Measurements from ENCODE around the gene GATAD2A.

The GATAD2A gene, protein sequence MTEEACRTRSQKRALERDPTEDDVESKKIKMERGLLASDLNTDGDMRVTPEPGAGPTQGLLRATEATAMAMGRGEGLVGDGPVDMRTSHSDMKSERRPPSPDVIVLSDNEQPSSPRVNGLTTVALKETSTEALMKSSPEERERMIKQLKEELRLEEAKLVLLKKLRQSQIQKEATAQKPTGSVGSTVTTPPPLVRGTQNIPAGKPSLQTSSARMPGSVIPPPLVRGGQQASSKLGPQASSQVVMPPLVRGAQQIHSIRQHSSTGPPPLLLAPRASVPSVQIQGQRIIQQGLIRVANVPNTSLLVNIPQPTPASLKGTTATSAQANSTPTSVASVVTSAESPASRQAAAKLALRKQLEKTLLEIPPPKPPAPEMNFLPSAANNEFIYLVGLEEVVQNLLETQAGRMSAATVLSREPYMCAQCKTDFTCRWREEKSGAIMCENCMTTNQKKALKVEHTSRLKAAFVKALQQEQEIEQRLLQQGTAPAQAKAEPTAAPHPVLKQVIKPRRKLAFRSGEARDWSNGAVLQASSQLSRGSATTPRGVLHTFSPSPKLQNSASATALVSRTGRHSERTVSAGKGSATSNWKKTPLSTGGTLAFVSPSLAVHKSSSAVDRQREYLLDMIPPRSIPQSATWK

GRCh38 chr19:19404879-19405860 is at the start of gene GATAD2A:
Gene GATAD2A (plus strand): TSS chr19:19405675. CDS start chr19:19465346, 59,671 bp downstream.
- in situ Hi-C loops (cut with HindIII; ENCODE audit: low pct_ligation_motif_present, low sequenced_read_pairs): no loop called here
- Histone ChIP-seq H3K27ac (peak within 1 kb of the TSS; percentile 62), H3K36me3 (replicated peaks) (no peaks in the 10 kb centered on the region), H3K27me3 (replicated peaks) (no peaks in the 10 kb centered on the region), H3K4me3 (ENCODE audit: low read depth, low read length) (peak within 1 kb of the TSS; percentile 78)
- peak; percentile 76 for DNase-seq
- TF ChIP-seq CTCF (IDR thresholded peaks at IDR 0.05; ENCODE audit: low read depth, low read length, missing control alignments): peak; percentile 13

DNA sequence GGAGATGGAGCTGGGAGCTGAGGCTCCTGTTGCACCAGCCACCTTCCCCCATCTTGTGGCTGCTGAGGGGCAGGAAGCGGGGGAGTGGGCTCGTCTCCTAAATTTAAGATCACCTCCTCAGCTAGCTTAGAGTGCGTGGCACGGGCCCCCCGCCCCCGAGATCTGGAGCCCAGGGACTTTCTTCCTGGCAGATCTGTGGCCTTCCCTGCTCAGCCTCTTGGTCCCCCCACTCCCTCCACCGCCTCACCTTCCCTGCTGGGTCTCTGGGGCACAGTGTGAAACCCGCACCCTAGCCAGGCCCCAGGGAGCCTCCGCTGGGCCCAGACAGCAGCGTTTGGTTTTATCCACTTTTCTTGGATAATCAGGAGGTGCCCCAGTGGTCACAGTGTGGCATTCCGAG is 49.0 kb upstream of the GATAD2A start:
- Histone ChIP-seq H3K36me3 (replicated peaks) (peaks cover 36% of the 10 kb centered on the region), H3K27ac (no peak overlapping the region)

DNA sequence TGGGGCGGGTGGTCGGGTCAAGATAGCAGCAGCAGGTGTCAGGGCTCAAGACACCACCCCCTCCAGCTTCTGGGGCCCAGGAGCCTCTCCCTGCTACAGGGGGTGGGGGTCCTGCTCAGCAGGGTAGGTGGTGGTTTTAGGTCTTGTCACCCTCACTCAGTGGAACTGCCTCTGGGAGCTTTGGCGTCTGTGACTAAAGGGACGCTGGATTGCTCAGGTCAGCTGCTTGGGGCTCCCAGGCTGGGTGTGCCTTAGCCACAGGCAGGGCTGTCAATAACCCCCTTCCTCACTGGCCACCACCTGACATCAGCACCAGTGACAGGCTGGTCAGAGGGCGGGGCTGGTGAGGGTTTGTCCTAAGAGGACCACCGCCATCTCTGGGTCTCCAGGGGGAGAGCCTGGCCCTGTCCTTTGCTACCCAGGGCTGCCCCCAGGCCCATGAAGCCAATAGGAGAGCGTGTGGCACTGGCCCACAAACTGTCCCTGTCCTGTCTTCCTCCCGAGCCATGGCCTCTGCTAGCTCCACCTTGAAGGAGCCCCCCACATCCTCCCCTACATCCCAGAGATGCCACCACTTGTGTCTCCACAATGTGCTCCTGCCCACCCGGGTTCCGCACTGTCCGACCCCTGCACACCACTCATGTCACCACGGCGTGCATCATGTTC is 48.4 kb upstream of the GATAD2A start:
- H3K27ac ChIP-seq: no peak overlapping the region
- no peaks in the 10 kb centered on the region for H3K27me3 ChIP-seq (replicated peaks)
- no peak for TF ChIP-seq CTCF (IDR thresholded peaks at IDR 0.05; ENCODE audit: low read depth, low read length, missing control alignments)
- peaks cover 36% of the 10 kb centered on the region for H3K36me3 ChIP-seq (replicated peaks)
- in situ Hi-C loops (cut with HindIII; ENCODE audit: low pct_ligation_motif_present, low sequenced_read_pairs): no loop called here
- no peak overlapping the region for H3K4me3 ChIP-seq (ENCODE audit: low read depth, low read length)
- no peak for DNase-seq

More for the DNA sequence above, 49.0 kb upstream of the GATAD2A start:
- no peak overlapping the region for H3K4me3 ChIP-seq (ENCODE audit: low read depth, low read length)
- DNase-seq: no peak
- no peak for TF ChIP-seq CTCF (IDR thresholded peaks at IDR 0.05; ENCODE audit: low read depth, low read length, missing control alignments)
- no peaks in the 10 kb centered on the region for H3K27me3 ChIP-seq (replicated peaks)
- in situ Hi-C loops (cut with HindIII; ENCODE audit: low pct_ligation_motif_present, low sequenced_read_pairs): no loop called here

GRCh38 chr19:19361075-19361594 is 44.3 kb upstream of the GATAD2A start:
- H3K27ac ChIP-seq: no peak overlapping the region
- TF ChIP-seq CTCF (IDR thresholded peaks at IDR 0.05; ENCODE audit: low read depth, low read length, missing control alignments): peak; percentile 88
- no peaks in the 10 kb centered on the region for H3K27me3 ChIP-seq (replicated peaks)
- peaks cover 4% of the 10 kb centered on the region for H3K36me3 ChIP-seq (replicated peaks)
- DNase-seq: peak; percentile 89
- H3K4me3 ChIP-seq (ENCODE audit: low read depth, low read length): no peak overlapping the region
- in situ Hi-C loops (cut with HindIII; ENCODE audit: low pct_ligation_motif_present, low sequenced_read_pairs): no loop called here

DNA sequence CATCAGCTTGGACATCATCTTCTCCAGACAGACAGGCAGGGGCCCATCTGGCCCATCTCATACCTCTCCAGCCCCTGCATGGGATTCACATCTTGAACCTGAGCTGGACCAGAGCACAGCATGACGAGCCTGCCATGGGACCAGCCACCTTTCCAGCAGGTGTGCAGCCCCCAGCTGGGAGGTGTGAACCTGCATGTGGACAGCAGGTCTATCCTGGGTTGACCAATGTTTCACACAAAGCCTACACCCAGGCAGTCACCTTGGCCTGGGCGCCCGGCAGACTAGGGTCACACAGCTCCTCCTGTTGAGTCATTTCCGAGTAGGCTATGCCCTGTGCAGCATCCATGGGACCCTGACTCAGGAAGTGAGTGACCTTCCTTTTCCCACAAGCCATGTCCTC is 43.4 kb upstream of the GATAD2A start:
- H3K4me3 ChIP-seq (ENCODE audit: low read depth, low read length): no peak overlapping the region
- no peak overlapping the region for H3K27ac ChIP-seq
- in situ Hi-C loops (cut with HindIII; ENCODE audit: low pct_ligation_motif_present, low sequenced_read_pairs): no loop called here
- H3K27me3 ChIP-seq (replicated peaks): no peaks in the 10 kb centered on the region
- no peak for TF ChIP-seq CTCF (IDR thresholded peaks at IDR 0.05; ENCODE audit: low read depth, low read length, missing control alignments)
- no peak for DNase-seq
- H3K36me3 ChIP-seq (replicated peaks): no peaks in the 10 kb centered on the region

Measured in brain microvascular endothelial cell (primary cell).